ENCODE data around the gene CDKN2B-AS1.

Gene CDKN2B-AS1

GRCh38 chr9:22169727-22170503, 175.3 kb downstream of the CDKN2B-AS1 start:
- peak; percentile 71 for DNase-seq

Measured in GF-D8 (cell line).